Glutamatergic neuron (in vitro differentiated cells): Measurements from ENCODE around the gene SUV39H2. TPM values are rescaled to one million over a fixed set of nuclear protein-coding genes. Genes with fewer than 3 reads are reported as not detected.
A peak's percentile ranks its signal among the peaks of the same experiment; 100 is the strongest.
"Not testable (repeated sequence)": the region's sequence is repeated elsewhere in the genome, so short reads cannot be mapped to it uniquely, and the experiment has no call there.

Source experiments
- DNase-seq: peaks from one replicate; pipeline ENCODE4 v3.0.0; 2022
- H3K27ac Mint-ChIP-seq: one replicate; pipeline ENCODE4 v1.8.0; 2020; ENCODE audit warnings: mild to moderate bottlenecking, mixed read lengths, inconsistent platforms; ENCODE audit not compliant: unreplicated experiment
- H3K27me3 Mint-ChIP-seq: one replicate; pipeline ENCODE4 v1.8.0; 2020; ENCODE audit warnings: mild to moderate bottlenecking, moderate library complexity, mixed read lengths, inconsistent platforms; ENCODE audit not compliant: unreplicated experiment
- H3K36me3 Mint-ChIP-seq: one replicate; pipeline ENCODE4 v1.8.0; 2020; ENCODE audit warnings: mild to moderate bottlenecking, mixed read lengths, inconsistent platforms; ENCODE audit not compliant: unreplicated experiment
- H3K4me1 Mint-ChIP-seq: one replicate; pipeline ENCODE4 v1.8.0; 2020; ENCODE audit warnings: mild to moderate bottlenecking, low read depth, mixed read lengths, inconsistent platforms; ENCODE audit not compliant: unreplicated experiment
- H3K4me3 Mint-ChIP-seq: one replicate; pipeline ENCODE4 v1.8.0; 2020; ENCODE audit warnings: mild to moderate bottlenecking, mixed read lengths, inconsistent platforms; ENCODE audit not compliant: unreplicated experiment
- H3K9me3 Mint-ChIP-seq: one replicate; pipeline ENCODE4 v1.8.0; 2020; ENCODE audit warnings: mild to moderate bottlenecking, moderate library complexity, mixed read lengths, inconsistent platforms; ENCODE audit not compliant: unreplicated experiment
- total RNA-seq: library from RNA; stranded (reverse); fragmentation: NEBNext Ultra II Directional; extraction: Animal tissue kit (Norgen Biotek cat#: 25700); gene quantifications from one replicate; pipeline ENCODE4 v1.2.1, GENCODE V29; 2021; ENCODE audit not compliant: unreplicated experiment
- TF ChIP-seq, protein P1 (sequence below): fragments of 200-600 bp; sonication (generic); IDR thresholded peaks from one replicate; pipeline ENCODE4 v1.5.0; 2021; ENCODE audit not compliant: partially characterized antibody, unreplicated experiment

SUV39H2 gene
- total RNA-seq, 1 donor from 2014 or later: 15.1 TPM

DNA sequence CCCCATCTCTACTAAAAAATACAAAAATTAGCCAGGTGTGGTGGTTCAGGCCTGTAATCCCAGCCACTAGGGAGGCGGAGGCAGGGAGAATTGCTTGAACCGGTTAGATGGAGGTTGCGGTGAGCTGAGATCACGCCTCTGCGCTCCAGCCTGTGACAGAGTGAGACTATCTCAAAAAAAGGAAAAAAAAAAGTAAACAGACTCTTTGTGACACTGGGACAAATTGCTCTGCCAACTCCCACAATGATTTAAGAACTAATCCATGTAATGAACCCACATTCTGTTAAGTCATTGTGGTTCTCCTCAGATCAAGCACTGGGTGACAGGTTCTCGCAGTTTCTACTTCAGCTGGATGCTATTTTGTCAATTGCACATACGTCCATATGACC lies 64.3 kb downstream of the SUV39H2 start:
- H3K27me3 Mint-ChIP-seq, H3K4me1 Mint-ChIP-seq, DNase-seq, H3K4me3 Mint-ChIP-seq, H3K27ac Mint-ChIP-seq, H3K9me3 Mint-ChIP-seq, H3K36me3 Mint-ChIP-seq: not testable (repeated sequence)

DNA sequence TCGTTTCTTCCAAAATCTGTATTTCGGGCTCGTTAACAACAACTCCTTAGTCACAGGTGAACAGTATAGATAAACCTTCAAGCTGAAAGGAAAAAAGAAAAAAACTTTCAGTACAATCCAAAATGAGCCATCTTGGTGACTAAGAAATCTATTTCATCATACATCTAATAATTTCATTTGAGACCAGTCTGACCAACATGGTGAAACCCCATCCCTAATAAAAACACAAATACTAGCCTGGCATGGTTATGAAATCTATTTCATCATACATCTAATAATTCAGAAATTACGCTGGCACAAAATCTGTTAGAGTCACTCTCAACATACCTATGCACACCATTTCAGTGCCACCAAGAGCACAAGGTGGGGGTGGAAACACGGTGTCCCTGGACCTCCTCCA lies 66.4 kb downstream of the SUV39H2 start:
- Mint-ChIP-seq H3K27me3 (no peaks in the 10 kb centered on the region), H3K36me3 (no peaks in the 10 kb centered on the region), H3K27ac (no peak overlapping the region), H3K4me1 (no peaks in the 10 kb centered on the region), H3K4me3 (no peak overlapping the region), H3K9me3 (no peaks in the 10 kb centered on the region)
- no peak for DNase-seq
- TF ChIP-seq, protein P1, sequence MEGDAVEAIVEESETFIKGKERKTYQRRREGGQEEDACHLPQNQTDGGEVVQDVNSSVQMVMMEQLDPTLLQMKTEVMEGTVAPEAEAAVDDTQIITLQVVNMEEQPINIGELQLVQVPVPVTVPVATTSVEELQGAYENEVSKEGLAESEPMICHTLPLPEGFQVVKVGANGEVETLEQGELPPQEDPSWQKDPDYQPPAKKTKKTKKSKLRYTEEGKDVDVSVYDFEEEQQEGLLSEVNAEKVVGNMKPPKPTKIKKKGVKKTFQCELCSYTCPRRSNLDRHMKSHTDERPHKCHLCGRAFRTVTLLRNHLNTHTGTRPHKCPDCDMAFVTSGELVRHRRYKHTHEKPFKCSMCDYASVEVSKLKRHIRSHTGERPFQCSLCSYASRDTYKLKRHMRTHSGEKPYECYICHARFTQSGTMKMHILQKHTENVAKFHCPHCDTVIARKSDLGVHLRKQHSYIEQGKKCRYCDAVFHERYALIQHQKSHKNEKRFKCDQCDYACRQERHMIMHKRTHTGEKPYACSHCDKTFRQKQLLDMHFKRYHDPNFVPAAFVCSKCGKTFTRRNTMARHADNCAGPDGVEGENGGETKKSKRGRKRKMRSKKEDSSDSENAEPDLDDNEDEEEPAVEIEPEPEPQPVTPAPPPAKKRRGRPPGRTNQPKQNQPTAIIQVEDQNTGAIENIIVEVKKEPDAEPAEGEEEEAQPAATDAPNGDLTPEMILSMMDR: no peak

DNA sequence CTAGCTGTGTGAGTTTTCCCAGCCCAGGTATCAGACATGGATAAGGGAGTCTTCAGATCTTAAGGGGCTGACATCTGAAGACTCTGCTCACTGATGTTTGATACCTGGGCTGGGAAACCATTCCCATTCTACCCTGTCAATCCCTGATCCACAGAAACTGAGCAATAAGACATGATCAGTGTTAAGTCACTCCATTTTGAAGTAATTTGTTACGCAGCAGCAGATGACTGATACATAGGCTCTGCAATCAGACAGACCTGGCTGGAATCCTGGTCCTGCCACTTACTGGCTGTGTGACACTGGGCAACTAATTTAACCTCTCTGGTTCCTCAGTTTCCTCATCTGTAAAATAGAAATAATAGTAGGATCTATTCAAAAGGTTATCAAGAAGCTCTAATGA lies 68.6 kb downstream of the SUV39H2 start:
- no peaks in the 10 kb centered on the region for H3K4me1 Mint-ChIP-seq
- no peak overlapping the region for H3K27ac Mint-ChIP-seq
- H3K4me3 Mint-ChIP-seq: no peak overlapping the region
- no peaks in the 10 kb centered on the region for H3K27me3 Mint-ChIP-seq
- H3K36me3 Mint-ChIP-seq: no peaks in the 10 kb centered on the region
- H3K9me3 Mint-ChIP-seq: no peaks in the 10 kb centered on the region
- DNase-seq: no peak
- TF ChIP-seq, protein P1: no peak

DNA sequence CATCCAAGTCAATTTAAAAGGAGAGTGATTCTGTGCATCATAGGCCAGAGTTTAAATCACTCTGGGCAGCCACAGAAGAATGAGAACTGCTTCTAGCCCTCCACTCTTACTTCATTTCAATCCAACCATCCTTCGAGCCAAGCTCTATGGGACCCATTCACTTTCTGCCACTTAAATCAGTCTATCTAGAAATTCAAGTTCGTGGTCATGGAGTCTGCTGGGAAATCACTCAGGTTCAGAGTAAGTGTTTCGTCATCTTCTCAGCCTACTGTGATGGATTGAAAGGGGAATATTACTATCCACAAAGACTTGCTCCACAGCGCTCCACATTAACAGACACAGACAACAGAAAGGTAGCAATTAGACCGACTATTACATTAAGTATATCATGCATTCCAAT lies 70.6 kb downstream of the SUV39H2 start:
- TF ChIP-seq, protein P1: no peak
- Mint-ChIP-seq H3K27me3 (no peaks in the 10 kb centered on the region), H3K27ac (no peak overlapping the region), H3K36me3 (no peaks in the 10 kb centered on the region), H3K9me3 (no peaks in the 10 kb centered on the region), H3K4me1 (peaks cover 3% of the 10 kb centered on the region), H3K4me3 (no peak overlapping the region)
- no peak for DNase-seq

DNA sequence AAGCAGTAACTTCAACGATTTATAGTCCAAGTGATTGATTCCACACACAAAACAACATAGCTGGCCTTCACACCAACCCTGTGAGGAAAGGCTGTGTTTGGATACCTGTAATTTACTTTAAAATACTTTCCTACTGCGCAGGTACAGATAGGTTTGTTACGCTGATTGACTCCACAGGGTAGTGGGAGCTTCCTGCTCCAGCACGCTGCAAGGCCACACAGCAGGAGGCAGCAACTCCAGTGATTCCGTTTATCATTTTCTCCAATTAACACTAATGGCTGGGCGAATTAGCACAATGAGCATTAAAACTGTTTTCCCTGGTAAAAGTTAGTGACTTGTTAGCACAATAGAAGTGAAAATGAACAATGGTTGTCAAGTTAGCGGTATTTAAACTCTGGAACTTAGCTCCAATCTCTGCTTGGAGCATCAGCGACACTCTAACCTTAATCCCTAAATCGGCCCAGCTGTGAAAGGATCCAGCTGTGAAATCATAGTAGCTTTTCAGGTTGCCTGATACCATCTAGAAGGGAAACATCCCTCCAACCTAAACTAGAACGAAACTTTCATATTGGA lies 74.3 kb downstream of the SUV39H2 start:
- DNase-seq: no peak
- Mint-ChIP-seq H3K4me3 (peak overlapping the region; percentile 93), H3K9me3 (no peaks in the 10 kb centered on the region), H3K27ac (peak overlapping the region; percentile 8), H3K36me3 (no peaks in the 10 kb centered on the region), H3K4me1 (peaks cover 4% of the 10 kb centered on the region), H3K27me3 (peaks cover 5% of the 10 kb centered on the region)
- TF ChIP-seq, protein P1: no peak
